ENCODE results near the gene BEND6.

The BEND6 gene

DNA sequence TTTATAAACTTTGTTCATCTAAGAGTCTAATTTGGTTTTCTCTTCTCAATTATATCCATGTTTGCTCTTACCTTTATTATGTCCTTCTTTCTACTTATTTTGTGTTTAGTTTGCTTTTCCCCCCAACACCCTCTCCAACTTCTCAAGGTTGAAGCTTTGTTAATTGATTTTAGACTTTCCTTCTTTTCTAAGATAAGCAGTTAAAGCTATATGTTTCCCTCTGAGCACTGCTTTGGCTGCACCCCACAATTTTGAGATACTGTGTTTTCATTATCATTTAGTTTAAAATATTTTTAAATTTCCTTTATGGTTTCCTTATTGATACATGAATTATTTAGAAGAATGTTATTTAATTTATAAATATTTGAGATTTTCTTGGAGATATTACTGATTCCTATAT is 13.9 kb upstream of the BEND6 start:
- no peak for DNase-seq (ENCODE audit: low read depth in 2 of 2)

DNA sequence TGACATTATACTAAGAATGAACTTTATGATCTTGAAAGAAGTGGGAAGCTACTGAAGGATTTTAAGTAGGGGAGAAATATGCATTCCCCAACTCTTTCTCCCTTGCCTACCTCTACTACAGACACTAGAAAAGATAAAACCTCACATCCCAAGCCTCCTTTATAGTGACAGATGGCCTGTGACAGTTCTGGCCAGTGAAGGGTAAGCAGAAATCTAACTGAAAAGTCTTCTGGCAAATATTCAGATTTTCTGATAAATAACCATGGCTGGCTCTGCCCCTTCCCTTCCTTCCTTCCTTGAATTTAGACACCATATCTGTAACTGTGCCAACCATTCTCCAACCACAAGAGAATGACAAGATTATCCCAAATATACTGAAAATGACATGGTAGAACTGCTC is 10.2 kb upstream of the BEND6 start:
- no peak for DNase-seq (ENCODE audit: low read depth in 2 of 2)

DNA sequence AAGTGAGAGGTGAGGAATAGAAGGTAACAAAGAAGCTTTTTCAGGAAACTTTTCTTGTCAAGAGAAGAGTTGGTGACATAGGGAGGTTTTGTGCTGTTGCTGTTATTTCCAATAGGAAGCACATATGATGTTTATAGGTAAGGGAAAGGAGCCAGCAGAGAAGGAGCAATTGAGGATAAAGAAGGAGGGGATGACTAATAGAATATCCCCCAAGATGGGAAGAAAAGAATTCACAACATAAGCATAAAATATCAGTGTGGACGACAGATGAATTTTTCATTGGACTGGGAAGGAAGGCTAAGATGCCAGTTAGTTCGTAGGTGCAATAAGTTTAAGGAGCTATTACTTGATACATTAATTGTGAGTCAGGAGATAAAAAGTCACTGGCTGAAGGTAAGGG is 8.5 kb upstream of the BEND6 start:
- DNase-seq (ENCODE audit: low read depth in 2 of 2) = no peak

DNA sequence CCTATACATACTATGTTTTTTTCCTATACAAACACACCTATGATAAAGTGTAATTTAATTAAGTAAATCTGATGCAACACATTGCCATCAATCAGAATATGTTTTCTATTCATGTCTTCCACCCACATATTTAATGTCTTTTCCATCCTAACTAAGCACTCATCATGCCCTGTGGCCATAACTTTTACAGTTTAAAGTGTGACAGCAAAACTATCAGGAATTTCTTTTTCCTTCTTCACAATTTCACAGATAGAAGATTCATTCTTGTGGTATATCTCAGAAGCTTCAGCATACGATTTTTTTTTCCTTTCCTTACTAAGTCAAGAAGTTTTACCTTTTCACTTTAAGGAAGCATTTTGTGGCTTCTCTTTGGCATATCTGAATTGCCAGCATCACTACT is 7.0 kb upstream of the BEND6 start:
- no peak for DNase-seq (ENCODE audit: low read depth in 2 of 2)

DNA sequence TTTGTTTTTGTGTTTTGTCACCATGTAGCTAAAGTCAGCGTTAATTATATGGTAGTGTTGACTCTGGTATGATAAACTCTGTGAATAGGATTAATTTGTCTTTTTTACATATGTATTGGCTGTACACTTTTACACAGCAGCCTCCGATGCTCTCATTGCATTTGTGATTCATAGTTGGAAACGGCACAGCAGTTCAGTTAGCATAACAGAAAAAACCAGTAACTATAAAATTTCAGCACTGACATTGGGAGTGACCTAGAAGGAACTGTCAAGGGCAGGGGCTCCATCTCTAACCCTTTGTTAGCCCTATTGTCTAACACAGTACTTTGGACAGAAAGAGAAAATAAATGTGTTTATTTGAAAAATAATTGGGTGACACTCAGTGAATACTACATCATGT is 5.6 kb upstream of the BEND6 start:
- no peak for DNase-seq (ENCODE audit: low read depth in 2 of 2)

DNA sequence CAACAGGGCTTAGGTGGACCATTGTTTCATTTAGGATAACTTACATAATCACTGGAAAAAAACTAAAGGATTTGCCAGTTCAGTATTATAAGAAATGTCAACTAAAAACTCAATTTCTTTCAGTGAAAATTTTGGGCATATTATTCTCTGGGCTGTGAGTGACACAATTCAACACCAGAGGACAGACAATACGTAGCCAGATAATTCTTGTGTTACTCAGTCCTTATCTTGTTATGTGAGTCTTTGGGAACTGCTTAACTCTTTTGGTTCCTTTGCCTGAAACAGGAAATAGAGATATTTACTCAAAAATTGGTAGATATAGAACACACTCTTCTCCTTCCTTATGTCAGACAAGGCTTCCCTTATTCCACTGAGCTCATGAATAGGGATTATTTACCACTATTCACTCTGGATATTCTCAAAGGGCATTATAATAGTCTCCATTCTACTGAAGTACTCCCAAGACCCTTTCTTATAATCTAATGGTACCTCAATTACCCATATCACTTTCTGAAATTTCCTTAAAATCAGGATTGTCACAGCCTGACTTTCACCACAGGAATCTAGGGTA is 4.9 kb upstream of the BEND6 start:
- no peak for DNase-seq (ENCODE audit: low read depth in 2 of 2)

DNA sequence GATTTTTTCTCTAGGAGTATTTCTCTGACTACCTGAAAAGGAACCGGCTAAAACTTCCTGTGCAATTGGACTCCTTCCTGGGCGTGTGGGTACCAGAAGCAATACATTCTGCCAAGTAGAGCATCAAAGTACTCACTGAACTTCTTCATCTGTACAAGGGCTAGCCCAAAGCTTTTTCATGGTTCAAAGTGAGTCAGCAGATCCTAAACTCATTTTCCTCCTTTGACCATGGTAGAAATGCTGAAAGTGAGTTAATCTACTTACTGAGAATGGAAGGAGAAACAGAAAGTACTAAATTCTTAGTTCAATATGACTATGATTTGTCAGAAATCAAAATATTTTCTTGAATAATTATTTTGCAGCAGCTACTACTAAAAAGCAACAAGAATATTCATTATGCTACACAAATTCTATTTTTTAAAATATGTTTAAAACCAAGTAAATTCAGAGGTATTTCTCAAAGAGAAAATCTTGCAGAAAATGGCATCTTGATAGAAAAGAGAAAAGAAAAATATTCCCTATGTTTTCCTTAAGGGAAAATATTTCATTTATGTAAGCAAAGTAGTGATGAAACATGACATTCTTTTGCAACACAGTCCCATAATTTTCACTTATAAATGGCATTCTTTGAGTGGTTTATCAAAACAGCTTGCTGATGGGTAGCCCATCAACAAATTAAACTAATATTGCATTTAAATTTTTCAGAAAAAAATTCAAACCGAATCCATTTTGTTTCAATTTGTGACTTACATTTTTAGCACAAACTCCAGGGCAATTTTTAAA is 3.7 kb upstream of the BEND6 start:
- no peak for DNase-seq (ENCODE audit: low read depth in 2 of 2)

DNA sequence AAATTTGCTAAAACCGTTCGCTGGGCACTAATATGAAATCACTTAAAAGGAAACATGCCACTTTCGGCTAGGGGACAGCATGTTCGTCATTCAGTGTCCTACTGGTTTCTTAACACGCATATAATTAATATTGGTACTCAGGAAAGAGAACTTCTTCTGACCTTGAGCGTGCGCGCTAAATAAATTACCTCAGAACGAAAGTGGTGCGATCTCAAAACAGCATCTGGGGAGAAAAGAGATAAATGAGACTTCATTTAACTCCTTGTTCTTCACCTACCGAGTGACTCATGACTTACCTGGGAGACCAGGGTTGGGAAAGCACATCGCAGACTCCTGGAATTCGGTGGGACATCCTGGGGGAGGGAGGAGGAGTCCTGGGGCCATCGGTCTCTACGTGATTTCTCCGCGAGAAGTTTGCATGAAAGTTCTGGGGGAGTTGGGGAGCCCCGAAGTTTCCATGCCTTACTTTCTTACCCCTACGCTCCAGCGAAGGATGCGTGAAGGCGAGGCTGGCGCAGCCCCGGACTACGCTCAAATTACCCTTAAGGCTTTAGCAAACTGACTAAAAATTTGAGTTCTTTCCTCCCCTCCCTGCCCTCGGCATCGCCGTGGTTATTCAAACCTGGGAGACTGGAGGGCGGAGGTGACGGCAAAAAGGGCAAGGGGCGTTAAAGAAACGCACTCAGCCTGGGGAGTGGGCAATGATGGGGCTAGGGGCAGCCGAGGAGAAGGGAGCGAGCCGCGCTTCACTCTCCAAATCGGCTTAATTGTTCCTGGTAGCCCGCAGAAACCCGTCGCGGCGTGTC is 1.1 kb upstream of the BEND6 start:
- no peak for DNase-seq (ENCODE audit: low read depth in 2 of 2)

DNA sequence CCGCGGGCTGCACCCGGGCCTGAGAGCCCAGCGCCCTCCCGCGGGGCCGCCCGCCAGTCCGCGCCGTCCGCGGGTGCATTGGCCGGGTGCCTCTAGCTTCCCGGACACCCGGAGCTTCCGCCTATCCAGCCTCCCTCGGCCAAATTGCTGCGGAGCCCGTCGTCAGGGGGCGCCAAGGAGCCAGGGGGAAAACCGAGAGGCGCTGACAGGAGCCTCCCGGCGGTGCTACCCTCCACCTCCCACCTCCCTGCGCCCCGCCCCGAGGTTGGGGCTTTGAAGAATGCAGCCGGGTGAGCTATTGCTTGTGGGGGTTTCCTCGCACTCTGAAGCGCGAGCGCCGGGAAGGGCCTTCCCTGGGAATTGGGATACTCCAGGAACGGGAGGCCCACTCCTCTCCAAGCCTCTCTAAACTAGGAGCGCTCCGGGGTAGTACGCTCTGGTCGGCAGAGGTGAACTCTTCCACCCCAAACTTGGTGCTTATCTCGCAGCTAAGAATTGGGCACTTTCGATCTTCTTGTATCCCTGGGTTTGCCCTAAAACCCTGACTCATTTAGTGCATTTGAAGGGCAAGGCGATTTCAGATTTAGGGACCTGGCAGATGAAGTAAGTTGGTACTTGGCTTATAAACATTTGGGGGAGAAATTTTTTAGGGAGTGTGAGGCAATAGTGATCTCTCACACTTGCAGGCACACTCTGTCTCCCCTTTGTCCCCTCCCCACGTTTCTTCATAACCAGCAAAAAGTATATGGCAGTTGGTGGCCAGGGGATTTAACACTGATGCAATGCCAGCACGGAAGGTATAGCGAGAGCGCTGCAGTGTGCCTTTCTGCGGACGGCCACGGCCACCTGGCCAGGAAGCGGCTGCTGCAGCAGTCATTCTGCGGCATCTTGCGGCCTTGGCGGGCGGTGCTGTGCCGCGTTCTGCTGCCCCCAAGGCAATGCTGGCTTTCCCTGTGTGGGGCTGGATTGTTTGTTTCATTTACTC is 556 bp downstream of the BEND6 start:
- DNase-seq (ENCODE audit: low read depth in 2 of 2) = peak; percentile 20 to 65

DNA sequence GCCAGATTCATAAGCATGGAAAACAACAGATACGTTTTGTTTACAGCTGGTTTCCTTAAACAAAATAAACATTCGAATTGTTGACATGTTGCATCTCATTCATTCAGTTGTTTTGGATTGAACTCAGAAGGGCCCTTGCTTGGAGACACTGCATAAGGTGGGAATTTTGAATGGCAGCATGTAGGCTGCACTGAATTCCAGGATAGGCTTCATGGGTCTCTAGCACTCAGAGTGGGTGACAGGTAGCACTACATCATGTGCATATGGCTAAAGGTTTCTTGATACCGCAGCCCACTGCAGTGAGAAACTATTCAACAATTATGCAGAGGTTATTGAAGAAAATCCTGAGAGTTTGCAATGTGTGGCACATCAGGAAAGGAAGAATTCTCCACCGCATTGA is 1.6 kb downstream of the BEND6 start:
- DNase-seq (ENCODE audit: low read depth in 2 of 2) = no peak

DNA sequence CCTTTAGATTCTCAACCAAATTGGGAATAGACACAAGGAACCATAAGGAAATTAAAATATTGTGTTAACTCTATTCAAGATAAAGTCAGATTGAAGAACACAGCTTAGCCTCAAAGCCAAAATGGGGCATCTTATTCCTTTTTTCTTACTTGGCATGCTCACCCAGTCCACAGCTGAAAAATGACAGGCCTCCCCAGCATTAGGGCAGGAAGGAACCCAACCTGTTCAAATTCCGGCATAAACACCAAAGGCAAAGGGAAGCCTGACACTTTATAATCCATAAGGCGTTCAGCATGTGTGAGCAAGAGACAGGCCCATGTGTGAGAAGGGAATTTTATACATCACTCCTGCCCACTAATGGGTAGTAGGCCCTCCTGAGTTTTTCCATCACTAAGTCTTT is 2.9 kb downstream of the BEND6 start:
- no peak for DNase-seq (ENCODE audit: low read depth in 2 of 2)

DNA sequence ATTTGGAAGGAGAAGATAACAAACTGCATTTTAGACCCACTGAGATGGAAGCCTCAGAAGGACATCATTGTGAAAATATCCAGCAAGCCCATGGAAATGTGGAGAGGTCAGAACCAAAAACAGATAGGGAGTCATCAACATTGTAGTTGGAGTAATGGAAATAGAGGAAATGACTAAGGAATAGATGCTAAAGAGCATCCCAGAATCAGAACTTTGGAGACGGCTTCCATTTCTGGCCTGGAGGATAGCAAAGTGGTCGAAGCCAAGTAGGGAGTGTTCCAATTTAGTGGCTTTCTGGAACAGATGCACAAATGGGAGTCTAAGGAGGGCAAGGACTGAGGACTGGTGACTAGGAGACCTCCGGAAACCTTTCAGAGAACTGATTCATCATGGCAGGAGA is 3.6 kb downstream of the BEND6 start:
- no peak for DNase-seq (ENCODE audit: low read depth in 2 of 2)

DNA sequence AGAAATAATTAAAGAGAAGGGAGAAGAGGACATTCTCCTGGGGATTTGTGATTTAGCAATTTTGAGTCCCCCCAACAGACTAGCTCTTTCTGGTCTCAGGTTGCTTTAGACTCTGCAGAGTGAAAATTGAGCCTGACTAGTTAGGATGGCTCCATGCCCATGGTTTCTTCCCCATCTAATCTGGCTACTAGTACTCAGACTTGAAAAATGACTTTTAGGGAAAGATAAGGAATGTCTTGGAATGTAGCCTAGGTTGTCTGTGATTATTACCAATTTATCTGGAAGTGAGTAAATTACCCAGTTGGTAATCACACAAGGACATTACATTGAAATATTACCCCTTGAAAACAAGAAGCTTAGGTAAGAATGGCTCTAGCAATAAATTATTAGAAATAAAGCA is 4.2 kb downstream of the BEND6 start:
- DNase-seq (ENCODE audit: low read depth in 2 of 2) = no peak

DNA sequence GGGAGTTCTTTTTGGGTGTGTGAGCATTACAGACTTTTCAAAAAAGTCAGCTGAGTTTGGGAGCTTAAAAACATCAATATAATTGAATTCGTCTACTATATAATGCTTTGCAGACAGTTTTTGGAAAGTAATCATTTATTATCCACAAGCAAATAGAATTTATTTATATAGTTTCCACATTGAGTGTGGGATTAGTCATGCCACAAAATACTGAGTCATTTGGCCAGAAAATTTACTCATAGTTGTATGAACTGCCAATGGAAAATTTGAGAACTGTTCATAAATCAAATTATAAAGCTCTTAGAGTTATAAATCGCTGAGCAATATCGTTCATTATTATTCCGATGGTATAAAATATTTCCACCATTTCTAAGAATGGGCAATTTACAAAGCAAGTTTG is 5.0 kb downstream of the BEND6 start:
- DNase-seq (ENCODE audit: low read depth in 2 of 2) = no peak

DNA sequence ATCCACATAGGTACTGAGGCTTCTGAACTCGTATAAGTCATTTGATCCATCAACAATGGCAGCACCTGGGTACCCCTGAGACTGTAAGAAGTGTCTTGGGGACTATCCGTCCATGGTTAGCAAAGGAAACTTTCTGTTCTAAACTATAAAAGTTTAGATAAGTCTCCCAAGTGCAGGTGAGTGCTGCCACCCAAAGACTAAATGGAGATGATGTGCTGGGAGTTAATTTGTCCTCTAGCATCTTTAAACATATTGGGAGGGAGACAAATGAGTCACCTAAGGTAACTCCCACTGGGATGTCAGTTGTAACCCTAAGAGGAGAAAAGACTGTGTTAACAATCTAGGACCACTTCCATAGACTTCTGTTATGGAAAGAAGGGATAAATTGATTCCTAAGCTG is 6.2 kb downstream of the BEND6 start:
- DNase-seq (ENCODE audit: low read depth in 2 of 2) = no peak

DNA sequence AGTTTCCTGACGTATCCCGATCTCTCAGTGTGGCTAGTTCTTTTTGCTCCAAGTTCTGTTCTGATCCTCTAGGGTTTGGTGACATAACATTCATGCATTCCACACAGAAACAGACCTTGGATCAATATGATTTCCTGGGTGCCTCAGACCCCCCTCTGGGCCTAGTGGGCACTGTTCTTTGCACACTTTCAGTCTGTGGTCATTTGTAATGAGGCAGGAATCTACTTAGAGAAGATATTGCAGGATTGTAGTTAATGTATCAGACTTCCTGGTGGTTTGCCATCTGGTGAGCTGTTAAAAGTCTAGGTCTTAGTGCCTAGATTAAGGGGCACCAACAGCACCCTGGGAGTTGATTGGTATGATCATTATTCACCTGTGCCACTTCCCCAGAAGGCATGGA is 7.5 kb downstream of the BEND6 start:
- DNase-seq (ENCODE audit: low read depth in 2 of 2) = no peak

DNA sequence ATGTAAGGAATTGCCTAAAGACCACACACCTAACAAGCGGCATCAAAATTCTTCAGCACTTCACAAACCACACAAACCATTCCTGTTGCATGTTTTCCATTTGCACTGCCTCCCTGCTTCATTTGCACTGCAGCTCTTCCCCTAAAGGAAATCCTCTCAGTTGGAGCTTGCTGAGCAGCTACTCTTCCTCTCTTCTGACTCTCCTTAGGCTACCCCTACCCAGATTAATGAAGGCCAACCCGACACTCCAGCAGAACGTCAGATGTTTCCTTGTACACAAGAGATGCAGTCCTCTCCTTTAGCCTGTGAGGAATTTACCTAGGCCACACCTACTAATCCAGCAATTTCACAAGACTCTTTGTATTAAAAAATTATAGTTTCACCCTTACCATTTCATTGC is 8.1 kb downstream of the BEND6 start:
- no peak for DNase-seq (ENCODE audit: low read depth in 2 of 2)

DNA sequence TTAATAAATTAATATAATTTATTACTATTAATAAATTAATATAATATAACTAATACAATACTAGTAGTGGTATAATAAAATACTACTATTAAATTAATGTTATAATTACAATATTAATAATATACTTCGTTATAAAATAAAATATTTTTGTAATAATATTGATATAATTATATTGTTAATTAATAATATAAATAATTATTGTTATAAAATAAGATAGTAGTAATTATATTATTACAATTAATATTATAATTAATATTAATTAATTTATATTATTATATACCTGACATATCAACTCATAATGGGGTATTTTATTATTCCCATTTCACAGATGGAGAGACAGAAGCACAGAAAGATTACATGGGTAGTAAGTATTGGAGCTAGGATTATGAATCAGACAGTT is 8.9 kb downstream of the BEND6 start:
- no peak for DNase-seq (ENCODE audit: low read depth in 2 of 2)

DNA sequence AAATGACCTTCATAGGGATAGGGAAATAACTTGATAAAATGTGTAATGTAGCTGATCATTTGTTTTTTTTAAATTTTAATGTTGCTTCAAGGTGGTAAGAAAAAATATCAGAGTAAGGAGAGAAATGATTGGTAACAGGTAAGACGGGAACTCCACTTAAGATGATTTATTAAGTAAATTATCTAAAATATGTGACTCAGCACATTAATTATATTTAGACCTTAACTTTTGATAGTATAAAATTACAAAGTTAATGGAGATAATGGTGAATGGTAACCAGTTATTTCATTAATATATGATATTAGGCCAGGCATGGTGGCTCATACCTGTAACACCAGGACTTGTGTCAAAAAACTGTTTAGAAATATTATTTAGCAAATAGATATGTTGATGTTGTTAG is 10.2 kb downstream of the BEND6 start:
- DNase-seq (ENCODE audit: low read depth in 2 of 2) = no peak

DNA sequence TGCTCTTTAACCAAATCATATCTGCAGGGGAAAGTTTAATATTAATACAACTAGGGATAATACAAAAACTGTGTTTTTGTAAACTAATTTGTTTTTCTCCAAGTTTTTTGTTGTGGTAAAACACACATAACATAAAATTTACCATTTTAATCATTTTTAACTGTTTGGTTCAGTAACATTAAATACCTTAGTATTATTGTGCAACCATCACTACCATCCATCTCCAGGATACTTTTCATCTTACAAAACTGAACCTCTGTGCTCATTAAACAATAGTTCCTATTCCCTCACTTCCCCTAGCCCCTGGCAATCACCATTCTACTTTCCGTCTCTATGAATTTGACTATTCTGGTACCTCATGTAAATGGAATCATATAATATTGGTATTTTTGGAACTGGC is 15.9 kb downstream of the BEND6 start:
- no peak for DNase-seq (ENCODE audit: low read depth in 2 of 2)

DNA sequence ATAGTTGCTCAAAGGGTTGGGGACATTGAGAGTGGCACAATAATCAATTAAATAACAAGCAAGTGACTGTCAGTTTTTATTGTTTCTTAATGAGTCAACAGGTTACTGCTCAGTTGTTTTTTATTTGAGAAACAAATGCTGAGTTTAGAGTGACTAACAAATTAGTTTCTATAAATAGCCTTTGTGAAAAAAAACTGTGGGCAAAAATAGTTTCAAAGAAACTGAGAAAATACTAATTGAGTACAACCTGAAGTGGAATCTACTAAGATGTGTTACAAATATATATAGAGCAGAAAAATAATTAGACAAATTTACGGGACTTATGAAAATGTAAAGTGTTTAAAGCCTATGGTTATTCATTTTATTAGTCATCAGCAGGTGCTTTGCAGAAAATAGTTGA is 22.3 kb downstream of the BEND6 start:
- no peak for DNase-seq (ENCODE audit: low read depth in 2 of 2)

DNA sequence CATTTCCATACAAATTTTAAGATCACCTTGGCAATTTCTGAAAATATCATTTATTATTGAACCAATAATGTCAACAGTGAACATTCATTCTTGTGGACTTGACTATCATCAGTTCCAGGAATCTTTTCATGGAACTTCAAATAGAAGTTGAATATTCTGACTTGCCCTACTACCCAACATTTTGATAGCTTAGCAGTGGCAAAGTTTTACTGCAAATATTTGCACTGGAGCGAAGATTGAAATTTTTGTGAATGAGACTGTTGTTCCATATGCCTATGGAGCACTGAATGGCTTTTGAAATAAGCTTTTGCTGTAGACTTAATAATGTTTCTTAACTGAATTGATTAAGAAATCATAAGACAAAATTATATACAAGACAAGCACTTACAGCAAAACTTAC is 23.6 kb downstream of the BEND6 start:
- no peak for DNase-seq (ENCODE audit: low read depth in 2 of 2)

All from stimulated activated CD4-positive, alpha-beta T cell treated with anti-CD3 and anti-CD28 coated beads, Interleukin-1b, Interleukin-23, amount 100 ng/mL, for 4 hours (primary cell).